Hepatocyte (in vitro differentiated cells): ENCODE measurements around the gene FNDC11.

Source experiments
- CTCF ChIP-seq: fragments of 200-600 bp; sonication (generic); IDR thresholded peaks from 2 replicates; pipeline ENCODE4 v1.5.1; 2016; ENCODE audit warnings: antibody characterized with exemption, mild to moderate bottlenecking; ENCODE audit not compliant: poor library complexity
- EZH2 ChIP-seq: fragments of 200-600 bp; sonication (generic); IDR thresholded peaks from 2 replicates; pipeline ENCODE4 v1.6.1; 2016; ENCODE audit warnings: antibody characterized with exemption, mild to moderate bottlenecking, borderline replicate concordance
- EZH2phosphoT487 ChIP-seq: fragments of 200-600 bp; sonication (generic); IDR thresholded peaks from one replicate; pipeline ENCODE4 v1.6.1; 2018; ENCODE audit warnings: antibody characterized with exemption, mild to moderate bottlenecking, low read depth, moderate library complexity; ENCODE audit not compliant: unreplicated experiment, severe bottlenecking

GRCh38 chr20:63574829-63575743, 21.1 kb downstream of the FNDC11 start:
- TF ChIP-seq CTCF (no peak), EZH2phosphoT487 (no peak), EZH2 (no peak)
